ENCODE results near the gene TRIM59.

Gene TRIM59

GRCh38 chr3:160440687-160441086 lies 8.9 kb downstream of the TRIM59 start:
- no peak overlapping the region for H3K4me3 ChIP-seq (replicated peaks; ENCODE audit: low read depth, low read length)
- no peak for DNase-seq (ENCODE audit: extremely low read depth, low read depth)
- TF ChIP-seq, protein P1, sequence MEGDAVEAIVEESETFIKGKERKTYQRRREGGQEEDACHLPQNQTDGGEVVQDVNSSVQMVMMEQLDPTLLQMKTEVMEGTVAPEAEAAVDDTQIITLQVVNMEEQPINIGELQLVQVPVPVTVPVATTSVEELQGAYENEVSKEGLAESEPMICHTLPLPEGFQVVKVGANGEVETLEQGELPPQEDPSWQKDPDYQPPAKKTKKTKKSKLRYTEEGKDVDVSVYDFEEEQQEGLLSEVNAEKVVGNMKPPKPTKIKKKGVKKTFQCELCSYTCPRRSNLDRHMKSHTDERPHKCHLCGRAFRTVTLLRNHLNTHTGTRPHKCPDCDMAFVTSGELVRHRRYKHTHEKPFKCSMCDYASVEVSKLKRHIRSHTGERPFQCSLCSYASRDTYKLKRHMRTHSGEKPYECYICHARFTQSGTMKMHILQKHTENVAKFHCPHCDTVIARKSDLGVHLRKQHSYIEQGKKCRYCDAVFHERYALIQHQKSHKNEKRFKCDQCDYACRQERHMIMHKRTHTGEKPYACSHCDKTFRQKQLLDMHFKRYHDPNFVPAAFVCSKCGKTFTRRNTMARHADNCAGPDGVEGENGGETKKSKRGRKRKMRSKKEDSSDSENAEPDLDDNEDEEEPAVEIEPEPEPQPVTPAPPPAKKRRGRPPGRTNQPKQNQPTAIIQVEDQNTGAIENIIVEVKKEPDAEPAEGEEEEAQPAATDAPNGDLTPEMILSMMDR (IDR thresholded peaks at IDR 0.05; ENCODE audit: low read depth, low read length, missing control alignments), result no peak

DNA sequence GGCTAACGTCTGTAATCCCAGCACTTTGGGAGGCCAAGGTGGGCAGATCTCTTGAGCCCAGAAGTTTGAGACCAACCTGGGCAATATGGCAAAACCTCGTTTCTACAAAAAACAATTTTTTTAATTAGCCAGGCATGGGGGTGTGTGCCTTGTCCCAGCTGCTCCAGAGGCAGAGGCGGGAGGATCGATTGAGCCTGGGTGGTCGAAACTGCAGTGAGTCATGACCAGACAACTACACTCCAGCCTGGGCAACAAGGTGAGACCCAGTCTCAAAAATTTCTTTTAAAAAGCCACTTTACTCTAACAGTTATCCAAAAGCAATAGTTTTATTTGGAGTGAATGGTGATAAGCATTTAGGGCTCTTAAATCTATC lies 12.5 kb downstream of the TRIM59 start:
- no peak overlapping the region for H3K4me3 ChIP-seq (replicated peaks; ENCODE audit: low read depth, low read length)
- DNase-seq (ENCODE audit: extremely low read depth, low read depth), result no peak
- TF ChIP-seq, protein P1 (IDR thresholded peaks at IDR 0.05; ENCODE audit: low read depth, low read length, missing control alignments), result no peak

DNA sequence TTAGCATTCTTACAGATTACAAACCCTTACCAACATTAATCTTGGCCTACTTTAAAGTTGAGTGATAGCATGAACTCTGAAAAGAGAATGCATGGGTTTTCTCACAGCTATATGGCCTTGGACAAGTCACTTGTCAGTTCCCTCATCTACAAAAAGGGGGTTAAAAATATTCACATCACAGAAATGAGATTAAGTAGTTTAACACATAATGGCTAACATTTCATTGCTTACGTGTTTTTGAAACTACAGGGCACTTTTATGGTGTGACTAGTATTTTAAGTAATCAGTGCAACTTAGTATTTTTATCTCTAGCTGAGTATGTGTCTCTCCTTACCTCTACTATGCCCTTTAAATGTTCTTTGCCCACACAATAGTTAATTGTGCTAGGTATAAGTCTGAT lies 13.8 kb downstream of the TRIM59 start:
- no peak for DNase-seq (ENCODE audit: extremely low read depth, low read depth)

GRCh38 chr3:160435095-160435494 lies 14.5 kb downstream of the TRIM59 start:
- no peak overlapping the region for H3K4me3 ChIP-seq (replicated peaks; ENCODE audit: low read depth, low read length)
- TF ChIP-seq, protein P1 (IDR thresholded peaks at IDR 0.05; ENCODE audit: low read depth, low read length, missing control alignments), result no peak
- no peak for DNase-seq (ENCODE audit: extremely low read depth, low read depth)

More for the DNA sequence above, 13.8 kb downstream of the TRIM59 start:
- TF ChIP-seq, protein P1 (IDR thresholded peaks at IDR 0.05; ENCODE audit: low read depth, low read length, missing control alignments), result no peak
- H3K4me3 ChIP-seq (replicated peaks; ENCODE audit: low read depth, low read length), result no peak overlapping the region

- H3K4me3 ChIP-seq (replicated peaks; ENCODE audit: low read depth, low read length), result no peak overlapping the region
- TF ChIP-seq, protein P1 (IDR thresholded peaks at IDR 0.05; ENCODE audit: low read depth, low read length, missing control alignments), result no peak
- DNase-seq (ENCODE audit: extremely low read depth, low read depth), result no peak
These were observed 15.5 kb downstream of the TRIM59 start for GRCh38 chr3:160434071-160434470.

- no peak for DNase-seq (ENCODE audit: extremely low read depth, low read depth)
- no peak overlapping the region for H3K4me3 ChIP-seq (replicated peaks; ENCODE audit: low read depth, low read length)
- TF ChIP-seq, protein P1 (IDR thresholded peaks at IDR 0.05; ENCODE audit: low read depth, low read length, missing control alignments), result no peak
These were observed 21.7 kb downstream of the TRIM59 start for GRCh38 chr3:160427832-160428424.

DNA sequence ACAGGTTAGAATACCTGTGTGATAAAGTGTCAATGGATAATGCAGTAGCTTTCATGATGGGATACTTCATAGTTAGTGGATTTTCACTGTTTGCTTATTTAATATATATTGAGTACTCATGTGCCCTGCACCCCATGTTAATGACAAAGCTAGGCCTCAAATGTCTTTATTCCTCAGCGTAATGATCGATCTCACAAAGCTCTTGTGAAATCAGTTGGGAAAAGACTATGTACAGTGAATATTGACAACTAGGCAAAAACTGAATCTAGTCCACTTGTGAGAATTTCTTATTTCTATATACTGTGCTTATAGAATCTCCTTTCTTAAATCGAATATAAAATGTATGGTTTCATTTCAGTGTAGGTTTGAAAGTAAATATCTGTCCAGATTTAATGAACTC lies 32.3 kb downstream of the TRIM59 start:
- TF ChIP-seq, protein P1 (IDR thresholded peaks at IDR 0.05; ENCODE audit: low read depth, low read length, missing control alignments), result no peak
- H3K4me3 ChIP-seq (replicated peaks; ENCODE audit: low read depth, low read length), result no peak overlapping the region
- DNase-seq (ENCODE audit: extremely low read depth, low read depth), result no peak
